Duodenal mucosa (tissue), 2 donors: ENCODE results near the gene MAD1L1.
"Not testable (repeated sequence)": the region's sequence is repeated elsewhere in the genome, so short reads cannot be mapped to it uniquely, and the experiment has no call there.

Experiments used
- H3K27ac ChIP-seq: one replicate; pipeline ENCODE4 v1.7.0; 2013; ENCODE audit warnings: low read depth, low read length
- H3K27me3 ChIP-seq, 2 donors: one replicate each; pipeline ENCODE4 v1.7.0; 2013; ENCODE audit warnings: low read length in 2 of 2, control low read depth in 1 of 2; ENCODE audit not compliant: insufficient read depth in 2 of 2, control insufficient read depth in 1 of 2
- H3K36me3 ChIP-seq, 2 donors: one replicate each; pipeline ENCODE4 v1.7.0; 2013; ENCODE audit warnings: low read length in 2 of 2, control low read depth in 1 of 2; ENCODE audit not compliant: insufficient read depth in 2 of 2, control insufficient read depth in 1 of 2
- H3K4me1 ChIP-seq, 2 donors: one replicate each; pipeline ENCODE4 v1.7.0; 2013; ENCODE audit warnings: low read length in 2 of 2, control low read depth in 1 of 2; ENCODE audit not compliant: insufficient read depth in 2 of 2, control insufficient read depth in 1 of 2
- H3K4me3 ChIP-seq, 2 donors: one replicate each; pipeline ENCODE4 v1.7.0; 2013; ENCODE audit warnings: low read length in 2 of 2, low read depth in 1 of 2
- H3K9ac ChIP-seq, 2 donors: one replicate each; pipeline ENCODE4 v1.7.0; 2013; ENCODE audit warnings: low read length in 2 of 2, low read depth in 1 of 2
- H3K9me3 ChIP-seq, 2 donors: one replicate each; pipeline ENCODE4 v1.7.0; 2013; ENCODE audit warnings: low read length in 2 of 2, control low read depth in 1 of 2; ENCODE audit not compliant: control insufficient read depth in 1 of 2

MAD1L1 gene

GRCh38 chr7:1826931-1827330, 405.8 kb downstream of the MAD1L1 start:
- not testable (repeated sequence) for H3K9me3 ChIP-seq, H3K27me3 ChIP-seq, H3K27ac ChIP-seq, H3K4me3 ChIP-seq, H3K4me1 ChIP-seq, H3K36me3 ChIP-seq, H3K9ac ChIP-seq

GRCh38 chr7:1825897-1826741, 406.6 kb downstream of the MAD1L1 start:
- Histone ChIP-seq H3K4me1 (no peaks in the 10 kb centered on the region), H3K27ac (no peak overlapping the region), H3K36me3 (no peaks in the 10 kb centered on the region), H3K4me3 (no peak overlapping the region), H3K9me3 (no peaks in the 10 kb centered on the region), H3K9ac (no peak overlapping the region), H3K27me3 (no peaks in the 10 kb centered on the region)

GRCh38 chr7:1825647-1825896, 407.2 kb downstream of the MAD1L1 start:
- H3K9me3 ChIP-seq, H3K27me3 ChIP-seq, H3K36me3 ChIP-seq, H3K27ac ChIP-seq, H3K4me1 ChIP-seq, H3K9ac ChIP-seq, H3K4me3 ChIP-seq: not testable (repeated sequence)

GRCh38 chr7:1824882-1825646, 407.7 kb downstream of the MAD1L1 start:
- H3K4me3 ChIP-seq, H3K4me1 ChIP-seq: not testable (repeated sequence)

GRCh38 chr7:1824151-1824881, 408.4 kb downstream of the MAD1L1 start:
- not testable (repeated sequence) for H3K9me3 ChIP-seq, H3K4me3 ChIP-seq, H3K36me3 ChIP-seq, H3K4me1 ChIP-seq, H3K9ac ChIP-seq, H3K27me3 ChIP-seq, H3K27ac ChIP-seq

More at GRCh38 chr7:1824882-1825646, 407.7 kb downstream of the MAD1L1 start:
- H3K9me3 ChIP-seq, H3K9ac ChIP-seq, H3K27ac ChIP-seq, H3K36me3 ChIP-seq, H3K27me3 ChIP-seq: not testable (repeated sequence)

- H3K9me3 ChIP-seq: no peaks in the 10 kb centered on the region
- no peak overlapping the region for H3K27ac ChIP-seq
- H3K27me3 ChIP-seq: no peaks in the 10 kb centered on the region
- no peaks in the 10 kb centered on the region for H3K36me3 ChIP-seq
- H3K4me1 ChIP-seq: no peaks in the 10 kb centered on the region
- H3K9ac ChIP-seq: no peak overlapping the region
- H3K4me3 ChIP-seq: no peak overlapping the region
These were observed 409.2 kb downstream of the MAD1L1 start for GRCh38 chr7:1823376-1824150.

GRCh38 chr7:1819259-1819841, 413.4 kb downstream of the MAD1L1 start:
- Histone ChIP-seq H3K36me3 (no peaks in the 10 kb centered on the region), H3K27me3 (no peaks in the 10 kb centered on the region), H3K27ac (no peak overlapping the region), H3K4me3 (no peak overlapping the region), H3K9ac (no peak overlapping the region), H3K4me1 (no peaks in the 10 kb centered on the region), H3K9me3 (no peaks in the 10 kb centered on the region)

- H3K4me3 ChIP-seq: no peak overlapping the region
- H3K36me3 ChIP-seq: no peaks in the 10 kb centered on the region
- no peaks in the 10 kb centered on the region for H3K9me3 ChIP-seq
- no peaks in the 10 kb centered on the region for H3K4me1 ChIP-seq
- no peak overlapping the region for H3K27ac ChIP-seq
- H3K27me3 ChIP-seq: no peaks in the 10 kb centered on the region
- H3K9ac ChIP-seq: no peak overlapping the region
These were observed 414.0 kb downstream of the MAD1L1 start for GRCh38 chr7:1818575-1819258.

GRCh38 chr7:1817061-1817712, 415.6 kb downstream of the MAD1L1 start:
- Histone ChIP-seq H3K4me3 (no peak overlapping the region), H3K9ac (no peak overlapping the region), H3K36me3 (no peaks in the 10 kb centered on the region), H3K4me1 (no peaks in the 10 kb centered on the region), H3K9me3 (no peaks in the 10 kb centered on the region), H3K27me3 (no peaks in the 10 kb centered on the region), H3K27ac (no peak overlapping the region)
